ENCODE data around the gene TUG1.
A peak's percentile ranks its signal among the peaks of the same experiment; 100 is the strongest.

- TF ChIP-seq CTCF (IDR thresholded peaks at IDR 0.05), result peak in 1 of 6 experiments; percentile 26
- TF ChIP-seq POLR2A (IDR thresholded peaks at IDR 0.05), result peak; percentile 52 to 91
Observed at GRCh38 chr22:30968924-30969531, at the start of gene TUG1.

Measured in adrenal gland (tissue), 5 donors.